Measurements from ENCODE around the gene COL6A5. TPM values are rescaled to one million over a fixed set of nuclear protein-coding genes. Genes with fewer than 3 reads are reported as not detected.

COL6A5 gene
- total and polyA plus RNA-seq, 2 donors (not counting 3 experiments of a cell fraction or from before 2014, with no cell fraction given) = not detected

- Histone ChIP-seq H4K20me1 (replicated peaks; ENCODE audit: control insufficient read depth, extremely low read depth, insufficient read depth, low read length) (no peaks in the 10 kb centered on the region), H3K4me1 (ENCODE audit: control insufficient read depth, extremely low read depth, insufficient read depth, low read length) (no peaks in the 10 kb centered on the region), H2AFZ (ENCODE audit: low read depth, low read length) (no peak overlapping the region), H3K9ac (replicated peaks; ENCODE audit: extremely low read depth, insufficient read depth, low read length) (no peak overlapping the region), H3K4me2 (ENCODE audit: insufficient read depth, low read length) (no peak overlapping the region), H3K4me3 (replicated peaks in 1 of 3; ENCODE audit: insufficient read depth in 1 of 3, low read depth in 1 of 3, low read length in 3 of 3) (no peak overlapping the region), H3K36me3 (ENCODE audit: control insufficient read depth in 2 of 2, extremely low read depth in 1 of 2, insufficient read depth in 2 of 2, low read length in 2 of 2) (no peaks in the 10 kb centered on the region), H3K27me3 (ENCODE audit: control insufficient read depth in 2 of 2, insufficient read depth in 2 of 2, low read length in 2 of 2) (no peaks in the 10 kb centered on the region), H3K27ac (ENCODE audit: insufficient read depth, low read depth, low read length) (no peak overlapping the region), H3K79me2 (ENCODE audit: control insufficient read depth, insufficient read depth, low read length) (no peaks in the 10 kb centered on the region), H3K9me1 (replicated peaks; ENCODE audit: control insufficient read depth, extremely low read depth, insufficient read depth, low read length) (no peaks in the 10 kb centered on the region), H3K9me3 (replicated peaks; ENCODE audit: control insufficient read depth, insufficient read depth, low read length) (no peaks in the 10 kb centered on the region)
- TF ChIP-seq JUN (IDR thresholded peaks at IDR 0.05; ENCODE audit: borderline replicate concordance, insufficient read depth, insufficient read length, low read depth) = no peak
- no peak for TF ChIP-seq MYC (IDR thresholded peaks at IDR 0.05; ENCODE audit: low read depth, low read length)
- TF ChIP-seq FOS (IDR thresholded peaks at IDR 0.05; ENCODE audit: borderline replicate concordance, insufficient read depth, low read length) = no peak
- TF ChIP-seq POLR2A (IDR thresholded peaks at IDR 0.05; ENCODE audit: low read depth, low read length) = no peak
- TF ChIP-seq MAX (IDR thresholded peaks at IDR 0.05; ENCODE audit: insufficient read depth, insufficient read length) = no peak
- no peak for TF ChIP-seq POLR2AphosphoS5 (IDR thresholded peaks at IDR 0.05; ENCODE audit: insufficient read depth, low read depth, low read length)
- TF ChIP-seq EZH2 (IDR thresholded peaks at IDR 0.05; ENCODE audit: borderline replicate concordance, low read depth, low read length, severe bottlenecking) = no peak
- TF ChIP-seq GATA2 (IDR thresholded peaks at IDR 0.05; ENCODE audit: insufficient read depth, insufficient read length, low read depth, low read length) = no peak
- no peak for TF ChIP-seq CTCF (IDR thresholded peaks at IDR 0.05; ENCODE audit: extremely low read depth in 1 of 2, insufficient read depth in 1 of 2, low read depth in 1 of 2, low read length in 2 of 2)
- ChIA-PET CTCF (no interaction called here), POLR2A (no interaction called here)
- dilution Hi-C loops (cut with MboI; ENCODE audit: extremely low pct_ligation_motif_present, low sequenced_read_pairs) = no loop called here
- DNase-seq (ENCODE audit: low read depth, low spot score) (no peak), FAIRE-seq (no peak)
- intact Hi-C loops (cut with micrococcal nuclease) = no loop called here
- BruUV-seq (replicated peaks) = no TSS peak
Observed at GRCh38 chr3:130310109-130310508, 35.4 kb upstream of the COL6A5 start.

Data from endothelial cell of umbilical vein (primary cell).